ENCODE results near the gene NPHP3.

DNA sequence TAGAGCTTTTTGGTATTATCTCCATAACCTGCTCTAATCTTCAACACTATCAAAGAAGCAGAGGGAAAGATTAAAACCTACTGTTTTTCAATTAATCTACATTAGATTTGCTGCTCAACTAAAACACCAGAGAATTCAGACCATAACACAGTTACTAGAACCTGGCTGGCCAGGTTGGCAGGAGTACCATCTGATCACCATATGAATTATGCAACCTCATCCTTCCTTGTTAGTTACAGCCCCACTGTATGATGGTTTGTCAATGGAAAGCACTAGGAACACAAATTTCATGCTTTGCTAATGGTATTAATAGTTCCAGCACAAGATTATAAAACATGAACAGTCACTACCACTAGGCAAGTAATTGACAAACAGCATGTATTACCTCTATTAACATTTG is 5.8 kb downstream of the NPHP3 start:
- TF ChIP-seq, protein P1, sequence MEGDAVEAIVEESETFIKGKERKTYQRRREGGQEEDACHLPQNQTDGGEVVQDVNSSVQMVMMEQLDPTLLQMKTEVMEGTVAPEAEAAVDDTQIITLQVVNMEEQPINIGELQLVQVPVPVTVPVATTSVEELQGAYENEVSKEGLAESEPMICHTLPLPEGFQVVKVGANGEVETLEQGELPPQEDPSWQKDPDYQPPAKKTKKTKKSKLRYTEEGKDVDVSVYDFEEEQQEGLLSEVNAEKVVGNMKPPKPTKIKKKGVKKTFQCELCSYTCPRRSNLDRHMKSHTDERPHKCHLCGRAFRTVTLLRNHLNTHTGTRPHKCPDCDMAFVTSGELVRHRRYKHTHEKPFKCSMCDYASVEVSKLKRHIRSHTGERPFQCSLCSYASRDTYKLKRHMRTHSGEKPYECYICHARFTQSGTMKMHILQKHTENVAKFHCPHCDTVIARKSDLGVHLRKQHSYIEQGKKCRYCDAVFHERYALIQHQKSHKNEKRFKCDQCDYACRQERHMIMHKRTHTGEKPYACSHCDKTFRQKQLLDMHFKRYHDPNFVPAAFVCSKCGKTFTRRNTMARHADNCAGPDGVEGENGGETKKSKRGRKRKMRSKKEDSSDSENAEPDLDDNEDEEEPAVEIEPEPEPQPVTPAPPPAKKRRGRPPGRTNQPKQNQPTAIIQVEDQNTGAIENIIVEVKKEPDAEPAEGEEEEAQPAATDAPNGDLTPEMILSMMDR (IDR thresholded peaks at IDR 0.05), result no peak
- TF ChIP-seq POLR2A (IDR thresholded peaks at IDR 0.05), result no peak
- TF ChIP-seq EP300 (IDR thresholded peaks at IDR 0.05), result no peak
- TF ChIP-seq POLR2AphosphoS5 (IDR thresholded peaks at IDR 0.05), result no peak
